SIG-M5 treated with dmso at 0.1 percent for 504 hours (cell line): ENCODE data around the gene CNGB1.
"Not testable (repeated sequence)": the region's sequence is repeated elsewhere in the genome, so short reads cannot be mapped to it uniquely, and the experiment has no call there.

Source experiments
- DNase-seq: peaks from one replicate; lab custom pipeline; 2025; ENCODE audit not compliant: unreplicated experiment; lab: John Stamatoyannopoulos, UW

CNGB1 gene

DNA sequence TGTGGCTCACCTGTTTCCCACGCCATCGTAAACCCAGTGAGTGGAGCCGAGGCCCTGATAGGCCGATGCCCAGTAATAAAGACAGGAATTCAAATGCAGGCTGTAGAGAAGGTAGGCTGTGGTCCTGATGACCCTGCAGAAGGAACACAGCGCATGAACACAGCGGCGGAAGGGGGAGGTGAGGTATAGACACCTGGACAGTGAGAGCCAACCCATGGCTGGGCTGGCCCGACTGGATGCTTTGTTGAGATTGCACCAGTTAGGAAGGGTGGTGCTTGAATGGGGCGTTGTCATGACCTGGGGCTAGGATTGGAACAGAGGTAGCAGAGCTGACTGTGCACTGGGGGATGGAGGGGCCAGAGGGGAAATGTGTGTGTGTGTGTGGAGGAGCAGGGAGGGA is 59.2 kb downstream of the CNGB1 start:
- no peak for DNase-seq

DNA sequence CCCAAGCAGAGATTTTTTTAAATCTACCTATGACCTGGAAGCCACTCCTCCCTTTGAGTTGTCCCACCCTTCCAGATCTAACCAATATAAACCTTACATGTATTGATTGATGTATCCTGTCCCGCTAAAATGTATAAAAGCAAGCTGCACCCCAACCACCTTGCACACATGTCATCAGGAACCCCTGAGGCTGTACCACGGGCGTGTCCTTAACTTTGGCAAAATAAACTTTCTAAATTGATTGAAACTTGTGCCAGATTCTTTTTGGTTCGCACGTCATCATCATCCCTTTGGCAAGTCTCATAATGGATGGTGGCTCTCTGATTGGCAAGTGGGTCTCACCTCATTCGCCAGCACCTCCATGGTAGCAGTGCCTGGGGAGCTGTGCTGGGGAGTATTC is 60.2 kb downstream of the CNGB1 start:
- DNase-seq, result no peak

DNA sequence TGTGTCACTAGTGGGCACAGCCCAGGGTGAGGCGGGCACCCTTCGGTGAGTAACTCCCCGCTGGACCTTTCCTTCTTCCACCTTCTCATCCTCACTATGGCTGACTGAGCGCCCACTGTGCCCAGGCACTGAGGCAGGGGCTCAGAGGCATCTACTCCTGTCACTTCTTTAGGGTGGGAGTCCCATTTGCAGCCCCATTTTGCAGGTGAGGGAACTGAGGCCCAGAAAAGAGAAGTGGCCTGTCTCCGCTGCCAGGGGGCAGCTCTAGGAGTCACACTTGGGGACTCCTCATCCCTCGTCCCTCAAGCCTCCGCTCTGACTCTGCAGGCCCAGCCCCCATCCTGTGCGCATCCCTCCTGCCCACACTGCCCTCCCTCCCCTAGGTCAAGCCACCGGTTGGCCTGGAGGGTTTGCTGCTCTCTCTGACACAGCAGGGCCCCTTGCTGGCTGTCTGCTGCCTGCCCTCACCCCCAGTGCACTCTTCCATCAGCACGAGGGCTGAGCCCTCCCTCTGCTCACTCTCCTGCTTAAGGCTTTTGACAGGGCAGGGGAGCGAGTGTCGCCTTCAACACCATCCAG is 62.4 kb downstream of the CNGB1 start:
- no peak for DNase-seq

- DNase-seq, result no peak
Observed at GRCh38 chr16:57906382-57907316, 64.3 kb downstream of the CNGB1 start.

DNA sequence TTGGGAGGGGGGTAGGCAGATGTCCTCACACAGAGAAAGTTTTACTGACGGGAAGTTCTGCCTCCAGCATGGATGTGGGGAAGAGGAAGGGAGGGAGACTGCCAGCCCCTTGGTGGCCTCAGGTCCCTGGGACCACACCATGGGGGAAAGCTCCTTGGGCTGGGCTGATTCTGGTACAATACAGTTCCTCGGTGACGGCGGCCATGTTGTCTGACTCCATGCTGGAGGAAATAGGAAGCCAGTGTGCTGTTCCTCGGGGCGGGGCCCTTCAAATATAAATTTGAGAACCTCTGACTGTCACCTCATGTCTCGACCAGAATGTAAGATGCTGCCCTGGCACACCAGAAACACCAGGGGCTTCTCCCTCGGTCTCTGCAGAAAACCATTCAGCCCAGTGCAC is 66.8 kb downstream of the CNGB1 start:
- no peak for DNase-seq

DNA sequence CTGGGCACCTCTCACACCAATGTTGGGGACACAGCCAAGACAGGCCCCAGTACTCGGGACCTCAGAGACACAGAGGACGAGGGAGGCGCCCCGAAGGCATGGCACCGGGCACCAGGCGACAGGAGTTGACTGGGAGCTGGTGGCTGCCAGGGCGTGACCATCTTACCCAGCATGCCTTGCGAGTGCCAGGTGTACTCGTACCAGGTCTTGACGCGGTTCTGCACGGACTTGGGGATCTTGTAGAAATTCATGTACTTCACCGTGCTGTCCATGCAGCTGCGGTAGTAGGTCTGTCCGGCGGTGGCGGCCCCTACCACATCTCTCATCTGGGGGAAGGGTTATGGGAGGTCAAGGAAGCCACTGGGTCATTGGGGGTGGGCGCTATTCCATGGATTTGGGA is 67.3 kb downstream of the CNGB1 start:
- no peak for DNase-seq

DNA sequence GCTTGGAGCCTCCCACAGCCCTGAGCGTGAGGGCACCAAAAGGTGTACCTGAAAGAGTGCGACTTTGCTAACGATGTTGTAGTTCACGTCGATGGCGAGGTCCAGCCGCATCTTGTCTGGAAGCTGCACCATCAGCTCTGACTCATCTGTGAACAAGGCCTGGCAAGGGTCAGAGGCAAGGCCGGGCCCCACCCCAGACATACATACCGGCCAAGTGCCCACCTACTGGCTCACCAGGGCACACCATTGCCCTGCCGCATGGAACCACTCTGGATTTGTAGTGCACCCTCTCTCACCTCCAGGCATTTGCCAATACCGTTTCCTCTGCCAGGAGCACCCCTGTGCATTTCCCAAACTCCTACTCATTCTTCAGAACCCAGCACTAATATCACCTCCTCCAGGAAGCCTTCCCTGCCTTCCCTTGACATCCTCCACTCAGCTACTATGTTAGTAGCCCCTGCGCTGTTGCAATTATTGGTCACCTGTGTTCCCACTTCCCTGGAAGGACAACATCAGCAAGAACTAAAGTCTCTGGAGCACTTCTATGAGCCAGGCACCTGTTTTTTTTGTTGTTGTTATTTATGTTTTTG is 69.4 kb downstream of the CNGB1 start:
- DNase-seq, result no peak

GRCh38 chr16:57900796-57901479 is 70.0 kb downstream of the CNGB1 start:
- DNase-seq, result no peak

- peak; percentile 11 for DNase-seq
Observed at GRCh38 chr16:57899771-57900661, 70.9 kb downstream of the CNGB1 start.

GRCh38 chr16:57898961-57899360 is 72.0 kb downstream of the CNGB1 start:
- no peak for DNase-seq

DNA sequence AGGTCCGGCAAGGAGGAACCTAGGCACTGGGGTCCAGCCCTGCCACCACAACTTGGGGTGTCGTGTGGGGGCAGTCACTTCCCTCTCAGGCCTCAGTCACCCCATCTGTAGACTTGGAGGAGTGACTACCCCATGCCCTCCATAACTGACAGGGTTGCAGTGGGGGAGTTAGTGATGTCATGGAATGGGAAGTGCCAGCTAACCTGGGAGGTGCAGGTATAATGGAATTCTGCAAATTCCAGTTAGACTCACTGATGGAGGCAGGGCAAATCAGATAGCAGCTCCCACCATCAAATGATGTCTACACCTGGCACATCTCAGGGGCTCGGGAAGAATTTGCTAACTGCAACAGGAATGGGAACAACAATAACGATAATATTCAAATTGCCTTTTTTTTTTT is 72.9 kb downstream of the CNGB1 start:
- DNase-seq, result no peak

DNA sequence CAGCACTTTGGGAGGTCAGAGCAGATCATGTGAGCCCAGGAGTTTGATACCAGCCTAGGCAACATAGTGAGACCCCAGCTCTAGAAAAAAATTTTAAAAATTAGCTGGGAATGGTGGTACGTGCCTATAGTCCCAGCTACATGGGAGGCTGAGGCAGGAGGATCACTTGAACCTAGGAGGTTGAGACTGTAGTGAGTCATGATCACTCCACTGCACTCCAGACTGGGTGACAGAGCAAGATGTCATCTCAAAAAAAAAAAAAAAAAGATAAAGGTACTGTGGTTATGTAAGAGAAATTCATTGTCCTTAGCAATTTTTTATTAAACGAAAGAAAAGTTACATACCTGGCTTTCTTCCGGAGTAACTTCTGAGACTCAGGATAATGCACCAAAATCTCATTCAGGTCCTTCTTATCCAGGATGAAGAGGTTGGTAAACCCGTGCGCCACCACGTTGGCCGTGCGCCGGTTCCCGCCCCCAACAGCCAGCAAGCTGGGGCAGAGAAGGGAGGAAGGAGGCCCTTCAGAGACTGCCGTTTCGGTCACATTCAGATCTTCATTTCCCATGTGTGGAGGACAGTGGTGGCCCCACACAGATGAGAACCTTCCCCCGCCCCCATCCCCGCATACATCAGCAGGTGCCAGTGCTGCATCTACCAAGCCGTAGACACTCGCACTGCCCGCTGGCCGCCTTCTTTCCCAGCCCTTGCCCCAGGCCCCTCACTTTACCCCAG is 73.7 kb downstream of the CNGB1 start:
- no peak for DNase-seq

- not testable (repeated sequence) for DNase-seq
Observed at GRCh38 chr16:57895081-57895547, 75.8 kb downstream of the CNGB1 start.

- no peak for DNase-seq
Observed at GRCh38 chr16:57894390-57895080, 76.4 kb downstream of the CNGB1 start.

DNA sequence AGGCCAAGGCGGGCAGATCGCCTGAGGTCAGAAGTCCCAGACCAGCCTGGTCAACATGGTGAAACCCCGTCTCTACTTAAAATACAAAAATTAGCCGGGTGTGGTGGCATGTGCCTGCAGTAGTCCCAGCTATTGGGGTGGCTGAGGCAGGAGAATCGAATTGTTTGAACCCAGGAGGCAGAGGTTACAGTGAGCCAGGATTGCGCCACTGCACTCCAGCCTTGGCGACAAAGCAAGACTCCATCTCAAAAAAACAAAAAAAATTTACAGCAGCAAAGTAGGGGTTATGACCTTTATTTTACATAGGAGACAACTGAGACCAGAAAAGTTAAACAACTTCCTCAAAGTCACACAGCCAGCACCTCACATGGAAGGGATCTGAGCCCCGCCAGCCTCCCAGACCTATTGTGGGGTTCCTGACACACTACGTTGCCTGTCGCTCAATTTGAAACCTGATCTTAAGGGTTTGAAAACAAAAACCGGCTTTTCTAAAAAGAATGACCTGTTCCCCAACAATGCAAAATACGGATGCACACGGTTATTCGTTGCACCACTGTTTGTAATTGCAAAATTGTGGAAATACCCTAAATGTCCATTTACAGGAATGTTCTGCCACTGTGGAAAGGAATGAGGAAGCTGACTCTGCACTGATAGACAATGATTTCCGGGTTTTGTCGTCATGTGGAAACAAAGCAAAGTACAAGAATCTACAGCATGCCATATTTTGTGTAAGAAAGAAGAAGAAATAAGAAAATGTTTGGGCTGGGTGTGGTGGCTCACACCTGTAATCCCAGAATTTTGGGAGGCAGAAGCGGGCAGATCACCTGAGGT is 77.2 kb downstream of the CNGB1 start:
- DNase-seq, result peak; percentile 70

GRCh38 chr16:57893217-57893558 is 77.7 kb downstream of the CNGB1 start:
- no peak for DNase-seq

GRCh38 chr16:57892447-57893096 is 78.4 kb downstream of the CNGB1 start:
- DNase-seq, result no peak

DNA sequence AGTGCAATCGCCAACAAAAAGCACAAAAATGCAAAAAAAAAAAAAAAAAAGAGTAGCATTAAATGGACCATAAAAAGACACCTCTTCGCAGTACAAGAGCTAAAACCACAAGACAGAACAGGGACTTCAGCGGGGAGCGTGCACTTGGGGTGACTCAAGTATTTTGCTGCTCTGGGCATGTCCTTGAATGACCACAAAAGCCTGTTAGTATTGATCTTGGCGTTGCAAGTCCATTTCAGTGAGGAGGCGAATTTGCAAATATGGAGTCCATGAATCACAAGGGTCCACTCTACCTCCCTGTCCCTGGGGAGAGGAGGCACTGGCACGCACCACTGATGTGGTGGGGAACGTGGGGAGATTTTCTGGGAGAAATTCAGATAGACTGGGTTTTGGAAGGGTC is 78.9 kb downstream of the CNGB1 start:
- DNase-seq, result no peak
